Measurements from ENCODE around the gene ING3. TPM values are rescaled to one million over a fixed set of nuclear protein-coding genes. Genes with fewer than 3 reads are reported as not detected.

ING3 gene
- total RNA-seq, 1 experiment from 2014 or later = 23.1 TPM

- Histone ChIP-seq H3K14ac (ENCODE audit: insufficient read depth, low read length) (no peak overlapping the region), H2BK12ac (ENCODE audit: insufficient read length, low read depth, low read length) (no peak overlapping the region), H3K27ac (ENCODE audit: insufficient read length, low read depth, low read length) (no peak overlapping the region), H2BK20ac (ENCODE audit: low read depth, low read length, poor library complexity, severe bottlenecking) (no peak overlapping the region), H2AFZ (ENCODE audit: low read length) (no peak overlapping the region), H4K20me1 (ENCODE audit: control insufficient read depth, insufficient read depth, insufficient read length) (no peaks in the 10 kb centered on the region), H3K79me2 (ENCODE audit: insufficient read depth, low read length) (no peaks in the 10 kb centered on the region), H3K27me3 (ENCODE audit: insufficient read depth, low read length) (no peaks in the 10 kb centered on the region), H4K8ac (replicated peaks; ENCODE audit: insufficient read length, low read depth, low read length) (no peak overlapping the region), H3K4me1 (ENCODE audit: insufficient read depth, low read length) (no peaks in the 10 kb centered on the region; the same call in 1 of the 2 replicates), H3T11ph (ENCODE audit: low read length) (no peak overlapping the region), H3K56ac (ENCODE audit: insufficient read length, low read depth, low read length) (no peak overlapping the region), H3K9ac (ENCODE audit: extremely low read depth, insufficient read length, low read length) (no peak overlapping the region), H2BK15ac (ENCODE audit: low read depth, low read length) (no peak overlapping the region), H3K23ac (ENCODE audit: insufficient read length, low read depth, low read length) (no peak overlapping the region), H3K9me3 (ENCODE audit: control insufficient read depth, low read depth, low read length) (no peaks in the 10 kb centered on the region), H2AK5ac (ENCODE audit: insufficient read length, low read length) (no peak overlapping the region), H3K23me2 (ENCODE audit: insufficient read length, low read depth, low read length, poor library complexity, severe bottlenecking) (no peaks in the 10 kb centered on the region), H4K5ac (ENCODE audit: insufficient read length, low read depth, low read length) (no peak overlapping the region), H3K79me1 (ENCODE audit: insufficient read depth, low read depth, low read length, poor library complexity, severe bottlenecking) (no peaks in the 10 kb centered on the region), H2BK5ac (ENCODE audit: insufficient read length, low read length) (no peak overlapping the region), H4K91ac (ENCODE audit: insufficient read length, low read depth, low read length) (no peak overlapping the region), H3K18ac (ENCODE audit: insufficient read length, low read depth, low read length) (no peak overlapping the region), H2BK120ac (ENCODE audit: low read depth, low read length, poor library complexity, severe bottlenecking) (no peak overlapping the region), H3K4me2 (ENCODE audit: insufficient read depth, insufficient read length, low read length) (no peak overlapping the region), H3K4ac (ENCODE audit: low read depth, low read length) (no peak overlapping the region)
- H3K9me3 Mint-ChIP-seq = no peaks in the 10 kb centered on the region; a peak in 1 of 5 replicates
- no peak overlapping the region for H3K4me3 Mint-ChIP-seq
- DNase-seq = no peak
- no peak for TF ChIP-seq CTCF (conservative IDR thresholded peaks at IDR 0.05)
- WGBS (ENCODE audit: extremely low coverage, insufficient read length, low lambda C conversion rate) = no CpG with 5 or more reads among the region's 1 CpG
- H3K27me3 Mint-ChIP-seq (ENCODE audit: low read depth) = no peaks in the 10 kb centered on the region
- H3K27ac Mint-ChIP-seq = no peak overlapping the region
- peaks cover 8 to 10% of the 10 kb centered on the region in 2 experiments for H3K4me1 Mint-ChIP-seq
- no peaks in the 10 kb centered on the region for H3K36me3 Mint-ChIP-seq (ENCODE audit: insufficient read depth in 1 of 3, low read depth in 3 of 3)
These were observed 60.8 kb downstream of the ING3 start for GRCh38 chr7:121011401-121011800.
